PFSK-1 (cell line): ENCODE data around the gene TTC13.

Source experiments
- POLR2AphosphoS5 ChIP-seq: IDR thresholded peaks from 2 replicates; pipeline ENCODE4 v1.6.1; 2012; ENCODE audit warnings: low read depth, mild to moderate bottlenecking, control low read depth, low read length, moderate library complexity
- REST ChIP-seq, 2 experiments: IDR thresholded peaks; 2 replicates each; pipeline versions ENCODE4 v1.6.1 to v1.8.0; 2011 to 2012; ENCODE audit warnings: low read depth in 2 of 2, low read length in 2 of 2, control low read depth in 1 of 2, inconsistent platforms in 1 of 2, mild to moderate bottlenecking in 1 of 2, moderate library complexity in 1 of 2; ENCODE audit not compliant: insufficient read depth in 1 of 2
- SIN3A ChIP-seq: IDR thresholded peaks from 2 replicates; pipeline ENCODE4 v1.6.1; 2012; ENCODE audit warnings: mild to moderate bottlenecking, low read length, moderate library complexity, borderline replicate concordance; ENCODE audit not compliant: insufficient read depth

- TF ChIP-seq REST (IDR thresholded peaks at IDR 0.05; ENCODE audit: insufficient read depth in 1 of 2, low read depth in 2 of 2, low read length in 2 of 2) = no peak
- no peak for TF ChIP-seq SIN3A
- no peak for TF ChIP-seq POLR2AphosphoS5
Measured at GRCh38 chr1:230892018-230892491, 86.6 kb downstream of the TTC13 start.
